Measurements from ENCODE around the gene NXPH1. TPM values are rescaled to one million over a fixed set of nuclear protein-coding genes. Genes with fewer than 3 reads are reported as not detected.
A peak's percentile ranks its signal among the peaks of the same experiment; 100 is the strongest.
"Not testable (repeated sequence)": the region's sequence is repeated elsewhere in the genome, so short reads cannot be mapped to it uniquely, and the experiment has no call there.

The NXPH1 gene
- total RNA-seq, 1 donor from 2014 or later, result not detected

GRCh38 chr7:8714791-8715190, 281.4 kb downstream of the NXPH1 start:
- no peak overlapping the region for H3K4me3 ChIP-seq (ENCODE audit: low read depth, low read length)
- TF ChIP-seq CTCF (conservative IDR thresholded peaks at IDR 0.05; ENCODE audit: low read depth, low read length), result no peak
- no peak for DNase-seq (ENCODE audit: low read depth)

GRCh38 chr7:8719102-8719501, 285.7 kb downstream of the NXPH1 start:
- no peak for DNase-seq (ENCODE audit: low read depth)
- no peak overlapping the region for H3K4me3 ChIP-seq (ENCODE audit: low read depth, low read length)
- no peak for TF ChIP-seq CTCF (conservative IDR thresholded peaks at IDR 0.05; ENCODE audit: low read depth, low read length)

GRCh38 chr7:8724080-8724718, 290.8 kb downstream of the NXPH1 start:
- no peak overlapping the region for H3K4me3 ChIP-seq (ENCODE audit: low read depth, low read length)
- peak; percentile 1 for DNase-seq (ENCODE audit: low read depth)
- TF ChIP-seq CTCF (conservative IDR thresholded peaks at IDR 0.05; ENCODE audit: low read depth, low read length), result peak; percentile 77

DNA sequence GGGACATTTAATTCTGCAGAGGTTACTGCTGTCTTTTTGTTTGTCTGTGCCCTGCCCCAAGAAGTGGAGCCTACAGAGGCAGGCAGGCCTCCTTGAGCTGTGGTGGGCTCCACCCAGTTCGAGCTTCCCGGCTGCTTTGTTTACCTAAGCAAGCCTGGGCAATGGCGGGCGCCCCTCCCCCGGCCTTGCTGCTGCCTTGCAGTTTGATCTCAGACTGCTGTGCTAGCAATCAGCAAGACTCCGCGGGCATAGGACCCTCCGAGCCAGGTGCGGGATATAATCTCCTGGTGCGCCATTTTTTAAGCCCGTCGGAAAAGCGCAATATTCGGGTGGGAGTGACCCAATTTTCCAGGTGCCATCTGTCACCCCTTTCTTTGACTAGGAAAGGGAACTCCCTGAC, 298.3 kb downstream of the NXPH1 start:
- DNase-seq (ENCODE audit: low read depth); H3K4me3 ChIP-seq (ENCODE audit: low read depth, low read length): not testable (repeated sequence)

DNA sequence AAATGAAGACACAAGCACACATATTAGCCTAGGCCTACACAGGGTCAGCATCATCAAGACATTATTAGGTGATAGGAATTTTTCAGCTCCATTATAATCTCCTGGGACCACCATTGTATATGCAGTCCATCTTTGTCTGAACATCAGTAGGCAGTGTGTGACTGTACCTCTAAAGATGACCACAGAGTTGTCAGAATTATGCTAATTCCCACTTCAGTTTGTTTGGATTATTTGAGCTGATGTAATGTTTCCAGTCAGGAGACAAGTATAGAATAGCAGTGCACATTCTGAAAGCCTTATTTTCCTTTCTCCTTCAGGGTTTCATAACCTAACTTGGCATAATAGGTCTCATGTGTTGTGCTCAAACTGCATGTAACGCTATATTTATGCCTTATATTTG, 306.4 kb downstream of the NXPH1 start:
- no peak for TF ChIP-seq CTCF (conservative IDR thresholded peaks at IDR 0.05; ENCODE audit: low read depth, low read length)
- DNase-seq (ENCODE audit: low read depth), result no peak
- no peak overlapping the region for H3K4me3 ChIP-seq (ENCODE audit: low read depth, low read length)

GRCh38 chr7:8742837-8743236, 309.4 kb downstream of the NXPH1 start:
- no peak for TF ChIP-seq CTCF (conservative IDR thresholded peaks at IDR 0.05; ENCODE audit: low read depth, low read length)
- no peak overlapping the region for H3K4me3 ChIP-seq (ENCODE audit: low read depth, low read length)
- no peak for DNase-seq (ENCODE audit: low read depth)

GRCh38 chr7:8747338-8747737, 313.9 kb downstream of the NXPH1 start:
- TF ChIP-seq CTCF (conservative IDR thresholded peaks at IDR 0.05; ENCODE audit: low read depth, low read length), result no peak
- no peak for DNase-seq (ENCODE audit: low read depth)
- no peak overlapping the region for H3K4me3 ChIP-seq (ENCODE audit: low read depth, low read length)

Data from epithelial cell of proximal tubule (primary cell).